Measurements from ENCODE around the gene ADCY9. TPM values are rescaled to one million over a fixed set of nuclear protein-coding genes. Genes with fewer than 3 reads are reported as not detected.

Gene ADCY9
- total RNA-seq, 1 donor from 2014 or later = 30.4 TPM

DNA sequence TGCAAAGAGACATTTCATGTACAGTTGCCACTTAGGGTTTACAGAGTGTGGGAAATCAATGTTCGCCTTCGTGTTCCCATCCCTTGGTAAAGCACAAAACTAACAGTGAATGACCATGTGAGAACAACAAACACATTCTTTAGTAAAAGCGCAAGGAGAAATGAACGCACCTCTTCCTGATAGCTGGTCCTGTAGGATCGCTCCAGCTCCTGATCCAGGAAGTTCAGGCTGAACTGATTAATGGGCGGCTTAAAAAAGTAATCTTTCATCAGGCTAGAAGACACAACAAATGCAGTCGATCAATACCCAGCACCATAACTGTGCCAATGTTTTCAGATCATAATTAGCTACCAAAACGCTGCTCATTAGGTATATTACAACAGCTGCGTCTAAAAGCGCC is 127.4 kb downstream of the ADCY9 start:
- H3K27ac Mint-ChIP-seq (ENCODE audit: unreplicated experiment) = no peak overlapping the region
- TF ChIP-seq CTCF (IDR thresholded peaks at IDR 0.05; ENCODE audit: partially characterized antibody, unreplicated experiment) = no peak
- DNase-seq = no peak
- peaks cover 1% of the 10 kb centered on the region for H3K9me3 Mint-ChIP-seq (ENCODE audit: unreplicated experiment)
- peaks cover 6% of the 10 kb centered on the region for H3K27me3 Mint-ChIP-seq (ENCODE audit: unreplicated experiment)
- peaks cover 8% of the 10 kb centered on the region for H3K4me1 Mint-ChIP-seq (ENCODE audit: low read depth, unreplicated experiment)
- H3K36me3 Mint-ChIP-seq (ENCODE audit: unreplicated experiment) = no peaks in the 10 kb centered on the region
- H3K4me3 Mint-ChIP-seq (ENCODE audit: unreplicated experiment) = no peak overlapping the region

GRCh38 chr16:3988011-3988410 is 128.2 kb downstream of the ADCY9 start:
- peaks cover 3% of the 10 kb centered on the region for H3K9me3 Mint-ChIP-seq (ENCODE audit: unreplicated experiment)
- H3K4me3 Mint-ChIP-seq (ENCODE audit: unreplicated experiment) = no peak overlapping the region
- no peak for TF ChIP-seq CTCF (IDR thresholded peaks at IDR 0.05; ENCODE audit: partially characterized antibody, unreplicated experiment)

GRCh38 chr16:3987231-3987630 is 129.0 kb downstream of the ADCY9 start:
- H3K36me3 Mint-ChIP-seq (ENCODE audit: unreplicated experiment) = no peaks in the 10 kb centered on the region
- H3K4me3 Mint-ChIP-seq (ENCODE audit: unreplicated experiment) = no peak overlapping the region
- no peak for DNase-seq
- peaks cover 3% of the 10 kb centered on the region for H3K9me3 Mint-ChIP-seq (ENCODE audit: unreplicated experiment)
- H3K27me3 Mint-ChIP-seq (ENCODE audit: unreplicated experiment) = peaks cover 6% of the 10 kb centered on the region
- no peak overlapping the region for H3K27ac Mint-ChIP-seq (ENCODE audit: unreplicated experiment)
- TF ChIP-seq CTCF (IDR thresholded peaks at IDR 0.05; ENCODE audit: partially characterized antibody, unreplicated experiment) = no peak
- H3K4me1 Mint-ChIP-seq (ENCODE audit: low read depth, unreplicated experiment) = peaks cover 5% of the 10 kb centered on the region

More at GRCh38 chr16:3988011-3988410, 128.2 kb downstream of the ADCY9 start:
- Mint-ChIP-seq H3K27ac (ENCODE audit: unreplicated experiment) (peak overlapping the region; percentile 48), H3K4me1 (ENCODE audit: low read depth, unreplicated experiment) (peaks cover 5% of the 10 kb centered on the region), H3K36me3 (ENCODE audit: unreplicated experiment) (no peaks in the 10 kb centered on the region), H3K27me3 (ENCODE audit: unreplicated experiment) (peaks cover 6% of the 10 kb centered on the region)
- DNase-seq = no peak

DNA sequence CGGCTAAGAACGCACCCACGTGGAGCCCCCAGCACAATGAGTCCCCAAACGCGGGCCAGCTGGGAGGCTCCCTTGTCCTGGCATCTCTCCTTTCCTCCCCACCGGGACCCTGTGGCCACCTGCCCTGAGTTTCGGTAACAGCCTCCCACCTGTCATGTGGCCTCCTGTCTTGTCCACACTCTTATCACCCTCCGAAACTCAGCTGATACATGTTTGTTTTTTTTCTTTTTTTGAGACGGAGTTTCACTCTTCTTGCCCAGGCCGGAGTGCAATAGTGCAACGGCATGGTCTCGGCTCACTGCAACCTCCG is 130.1 kb downstream of the ADCY9 start:
- no peak overlapping the region for H3K27ac Mint-ChIP-seq (ENCODE audit: unreplicated experiment)
- peaks cover 5% of the 10 kb centered on the region for H3K4me1 Mint-ChIP-seq (ENCODE audit: low read depth, unreplicated experiment)
- H3K9me3 Mint-ChIP-seq (ENCODE audit: unreplicated experiment) = peaks cover 6% of the 10 kb centered on the region
- H3K36me3 Mint-ChIP-seq (ENCODE audit: unreplicated experiment) = no peaks in the 10 kb centered on the region
- DNase-seq = no peak
- TF ChIP-seq CTCF (IDR thresholded peaks at IDR 0.05; ENCODE audit: partially characterized antibody, unreplicated experiment) = no peak
- no peak overlapping the region for H3K4me3 Mint-ChIP-seq (ENCODE audit: unreplicated experiment)
- H3K27me3 Mint-ChIP-seq (ENCODE audit: unreplicated experiment) = peaks cover 6% of the 10 kb centered on the region

GRCh38 chr16:3984111-3985060 is 131.9 kb downstream of the ADCY9 start:
- Mint-ChIP-seq H3K4me3 (ENCODE audit: unreplicated experiment) (no peak overlapping the region), H3K9me3 (ENCODE audit: unreplicated experiment) (peaks cover 5% of the 10 kb centered on the region), H3K4me1 (ENCODE audit: low read depth, unreplicated experiment) (peaks cover 5% of the 10 kb centered on the region), H3K27me3 (ENCODE audit: unreplicated experiment) (peaks cover 6% of the 10 kb centered on the region), H3K36me3 (ENCODE audit: unreplicated experiment) (no peaks in the 10 kb centered on the region), H3K27ac (ENCODE audit: unreplicated experiment) (no peak overlapping the region)
- DNase-seq = no peak
- no peak for TF ChIP-seq CTCF (IDR thresholded peaks at IDR 0.05; ENCODE audit: partially characterized antibody, unreplicated experiment)
